GM23338 (cell line): ENCODE measurements around the gene RAB19.
"Not testable (repeated sequence)": the region's sequence is repeated elsewhere in the genome, so short reads cannot be mapped to it uniquely, and the experiment has no call there.

Experiments
- CTCF ChIP-seq, 2 experiments: fragments of 200-600 bp in 1 of 2; sonication (generic) in 1 of 2; conservative IDR thresholded peaks; 2 replicates each; pipeline versions ENCODE4 v1.5.1 to v1.6.1; 2016 to 2017; ENCODE audit warnings: antibody characterized with exemption in 2 of 2, low read depth in 2 of 2, mild to moderate bottlenecking in 2 of 2, moderate library complexity in 1 of 2
- EZH2 ChIP-seq: fragments of 200-600 bp; sonication (generic); IDR thresholded peaks from one replicate; pipeline ENCODE4 v1.8.0; 2017; ENCODE audit warnings: antibody characterized with exemption, mild to moderate bottlenecking, low read depth; ENCODE audit not compliant: unreplicated experiment
- EZH2phosphoT487 ChIP-seq: fragments of 200-600 bp; sonication (generic); IDR thresholded peaks from one replicate; pipeline ENCODE4 v1.8.1; 2018; ENCODE audit warnings: antibody characterized with exemption; ENCODE audit not compliant: unreplicated experiment
- JUNB ChIP-seq: IDR thresholded peaks from one replicate; pipeline ENCODE4 v1.6.1; 2016; ENCODE audit warnings: antibody characterized with exemption; ENCODE audit not compliant: unreplicated experiment
- TF ChIP-seq, protein P1 (sequence below): IDR thresholded peaks from one replicate; pipeline ENCODE4 v1.6.1; 2018; ENCODE audit warnings: antibody characterized with exemption; ENCODE audit not compliant: unreplicated experiment

DNA sequence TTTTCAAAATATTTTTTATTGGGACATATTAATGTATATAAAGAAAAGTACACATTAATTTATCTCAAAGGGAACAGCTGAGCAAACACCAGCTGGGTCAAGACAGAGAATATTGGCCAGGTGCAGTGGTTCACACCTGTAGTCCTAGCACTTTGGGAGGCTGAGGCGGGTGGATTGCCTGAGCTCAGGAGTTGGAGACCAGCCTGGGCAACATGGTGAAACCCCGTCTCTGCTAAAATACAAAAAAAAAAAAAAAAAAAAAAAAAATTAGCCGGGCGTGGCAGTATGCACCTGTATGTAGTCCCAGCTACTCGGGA, 14.3 kb downstream of the RAB19 start:
- TF ChIP-seq CTCF (conservative IDR thresholded peaks at IDR 0.05; ENCODE audit: low read depth in 2 of 2); EZH2; EZH2phosphoT487; JUNB: not testable (repeated sequence)
- TF ChIP-seq, protein P1, sequence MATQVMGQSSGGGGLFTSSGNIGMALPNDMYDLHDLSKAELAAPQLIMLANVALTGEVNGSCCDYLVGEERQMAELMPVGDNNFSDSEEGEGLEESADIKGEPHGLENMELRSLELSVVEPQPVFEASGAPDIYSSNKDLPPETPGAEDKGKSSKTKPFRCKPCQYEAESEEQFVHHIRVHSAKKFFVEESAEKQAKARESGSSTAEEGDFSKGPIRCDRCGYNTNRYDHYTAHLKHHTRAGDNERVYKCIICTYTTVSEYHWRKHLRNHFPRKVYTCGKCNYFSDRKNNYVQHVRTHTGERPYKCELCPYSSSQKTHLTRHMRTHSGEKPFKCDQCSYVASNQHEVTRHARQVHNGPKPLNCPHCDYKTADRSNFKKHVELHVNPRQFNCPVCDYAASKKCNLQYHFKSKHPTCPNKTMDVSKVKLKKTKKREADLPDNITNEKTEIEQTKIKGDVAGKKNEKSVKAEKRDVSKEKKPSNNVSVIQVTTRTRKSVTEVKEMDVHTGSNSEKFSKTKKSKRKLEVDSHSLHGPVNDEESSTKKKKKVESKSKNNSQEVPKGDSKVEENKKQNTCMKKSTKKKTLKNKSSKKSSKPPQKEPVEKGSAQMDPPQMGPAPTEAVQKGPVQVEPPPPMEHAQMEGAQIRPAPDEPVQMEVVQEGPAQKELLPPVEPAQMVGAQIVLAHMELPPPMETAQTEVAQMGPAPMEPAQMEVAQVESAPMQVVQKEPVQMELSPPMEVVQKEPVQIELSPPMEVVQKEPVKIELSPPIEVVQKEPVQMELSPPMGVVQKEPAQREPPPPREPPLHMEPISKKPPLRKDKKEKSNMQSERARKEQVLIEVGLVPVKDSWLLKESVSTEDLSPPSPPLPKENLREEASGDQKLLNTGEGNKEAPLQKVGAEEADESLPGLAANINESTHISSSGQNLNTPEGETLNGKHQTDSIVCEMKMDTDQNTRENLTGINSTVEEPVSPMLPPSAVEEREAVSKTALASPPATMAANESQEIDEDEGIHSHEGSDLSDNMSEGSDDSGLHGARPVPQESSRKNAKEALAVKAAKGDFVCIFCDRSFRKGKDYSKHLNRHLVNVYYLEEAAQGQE: not testable (repeated sequence)
